Mammary epithelial cell (primary cell): ENCODE measurements around the gene ACTL7A.

Source experiments
- CTCF ChIP-seq, 2 donors: IDR thresholded peaks in 1 of 2; conservative IDR thresholded peaks in 1 of 2; 2 replicates each; pipeline ENCODE4 v1.5.1; 2011 to 2012; ENCODE audit warnings: inconsistent platforms in 2 of 2, low read length in 2 of 2, mild to moderate bottlenecking in 2 of 2, control low read depth in 1 of 2, low read depth in 1 of 2; ENCODE audit not compliant: insufficient read depth in 1 of 2; ENCODE audit errors: extremely low read depth in 1 of 2
- EZH2 ChIP-seq: IDR thresholded peaks from 2 replicates; pipeline ENCODE4 v1.6.1; 2012; ENCODE audit warnings: low read length, inconsistent platforms, borderline replicate concordance

GRCh38 chr9:108897324-108898096, 35.4 kb downstream of the ACTL7A start:
- TF ChIP-seq CTCF (conservative IDR thresholded peaks at IDR 0.05 in 1 of 2, IDR thresholded peaks at IDR 0.05 in 1 of 2; ENCODE audit: extremely low read depth in 1 of 2, insufficient read depth in 1 of 2, low read depth in 1 of 2, low read length in 2 of 2) (no peak), EZH2 (no peak)
